K562 (cell line): Measurements from ENCODE around the gene HEMGN. TPM values are rescaled to one million over a fixed set of nuclear protein-coding genes. Genes with fewer than 3 reads are reported as not detected.

Experiments used
- BMI1 ChIP-seq: fragments of 150-350 bp; IDR thresholded peaks from 2 replicates; pipeline ENCODE4 v1.6.1; 2014; ENCODE audit warnings: low read length
- FOXJ3 ChIP-seq: sonication (generic); formaldehyde crosslinking; IDR thresholded peaks from 2 replicates; pipeline ENCODE4 v1.4.0; 2020; ENCODE audit warnings: mild to moderate bottlenecking, missing genetic modification reagents
- RFX5 ChIP-seq: IDR thresholded peaks from 2 replicates; pipeline ENCODE4 v1.6.1; 2011; ENCODE audit warnings: low read depth, mild to moderate bottlenecking, improper control_type of control experiment, low read length
- SMARCB1 ChIP-seq: IDR thresholded peaks from 2 replicates; pipeline ENCODE4 v1.6.1; 2011; ENCODE audit warnings: improper control_type of control experiment, low read depth; ENCODE audit not compliant: insufficient read length
- SP1 ChIP-seq: sonication (generic); formaldehyde crosslinking; IDR thresholded peaks from 2 replicates; pipeline ENCODE4 v1.8.1; 2022; ENCODE audit warnings: mild to moderate bottlenecking, missing genetic modification reagents
- SREBF2 ChIP-seq: sonication (generic); formaldehyde crosslinking; IDR thresholded peaks from 2 replicates; pipeline ENCODE4 v1.4.0; 2020; ENCODE audit warnings: mild to moderate bottlenecking, missing genetic modification reagents
- STAT5A ChIP-seq: IDR thresholded peaks from 2 replicates; pipeline ENCODE4 v1.6.1; 2012; ENCODE audit warnings: low read length, inconsistent platforms, borderline replicate concordance
- YY1 ChIP-seq, 3 experiments: IDR thresholded peaks; 2 replicates each; pipeline ENCODE4 v1.6.1; 2011; ENCODE audit warnings: low read length in 2 of 3, mild to moderate bottlenecking in 2 of 3, moderate library complexity in 2 of 3, borderline replicate concordance in 1 of 3, control low read depth in 1 of 3, low read depth in 1 of 3; ENCODE audit not compliant: insufficient read depth in 3 of 3, insufficient replicate concordance in 2 of 3, control insufficient read depth in 1 of 3, insufficient read length in 1 of 3; ENCODE audit errors: extremely low read depth in 1 of 3
- ZC3H11A ChIP-seq: IDR thresholded peaks from 2 replicates; pipeline ENCODE4 v1.6.1; 2012; ENCODE audit warnings: low read depth, low read length, improper control_type of control experiment
- ZKSCAN8 ChIP-seq: fragments of 200-800 bp; sonication (Bioruptor generic); IDR thresholded peaks from 2 replicates; pipeline ENCODE4 v1.6.1; 2016; ENCODE audit warnings: missing genetic modification characterization, missing compliant biosample characterization
- polyA plus RNA-seq, 8 experiments: library from polyadenylated mRNA; depleted of rRNA in 4 of 8; stranded (reverse) in 5 of 8; unstranded in 3 of 8; fragments of >200 nt; fragmentation: Nextera tagmentation in 2 of 8; fragmentation: Illumina TruSeq in 1 of 8; extraction: Ambion mirVana in 2 of 8; extraction: Trizol in 1 of 8; gene quantifications; 2 replicates each; pipeline versions ENCODE4 v1.2.1 to v1.2.3, GENCODE V29; 2011 to 2014; ENCODE audit warnings: inconsistent platforms in 1 of 8, missing spikeins in 1 of 8
- total RNA-seq, 7 experiments: library from RNA; depleted of rRNA in 6 of 7; stranded (reverse); fragments of >200 nt in 6 of 7; fragmentation: Illumina TruSeq in 2 of 7; extraction: Trizol in 2 of 7; gene quantifications; 2 replicates each; pipeline versions ENCODE4 v1.2.1 to v1.2.3, GENCODE V29; 2011 to 2021; ENCODE audit warnings: low replicate concordance in 1 of 7
- TF ChIP-seq, protein P1 (sequence below): fragments of 250-450 bp; sonication (Bioruptor Pico); IDR thresholded peaks from 2 replicates; pipeline ENCODE4 v1.4.0; 2020; ENCODE audit warnings: mild to moderate bottlenecking, moderate library complexity
- TF ChIP-seq, protein P2 (sequence below): fragments of 450-650 bp; conservative IDR thresholded peaks from 2 replicates; pipeline ENCODE4 v1.6.1; 2016; ENCODE audit warnings: missing genetic modification characterization, low read depth, mild to moderate bottlenecking, control low read depth, missing compliant biosample characterization
- TF ChIP-seq, protein P3 (sequence below): sonication (generic); formaldehyde crosslinking; IDR thresholded peaks from 2 replicates; pipeline ENCODE4 v1.8.1; 2023; ENCODE audit warnings: mild to moderate bottlenecking, missing genetic modification reagents
- TF ChIP-seq, protein P4 (sequence below): fragments of 450-650 bp; formaldehyde crosslinking; IDR thresholded peaks from 2 replicates; pipeline ENCODE4 v1.4.0; 2020; ENCODE audit warnings: mild to moderate bottlenecking, moderate library complexity
- TF ChIP-seq, protein P5 (sequence below): fragments of 450-650 bp; IDR thresholded peaks from 2 replicates; pipeline ENCODE4 v1.6.1; 2016; ENCODE audit warnings: antibody characterized with exemption

HEMGN gene
- total and polyA plus RNA-seq, 9 of the 15 experiments (the other 6 are each of a cell fraction or from before 2014, with no cell fraction given) = 56.3 to 258 (median 137) TPM

DNA sequence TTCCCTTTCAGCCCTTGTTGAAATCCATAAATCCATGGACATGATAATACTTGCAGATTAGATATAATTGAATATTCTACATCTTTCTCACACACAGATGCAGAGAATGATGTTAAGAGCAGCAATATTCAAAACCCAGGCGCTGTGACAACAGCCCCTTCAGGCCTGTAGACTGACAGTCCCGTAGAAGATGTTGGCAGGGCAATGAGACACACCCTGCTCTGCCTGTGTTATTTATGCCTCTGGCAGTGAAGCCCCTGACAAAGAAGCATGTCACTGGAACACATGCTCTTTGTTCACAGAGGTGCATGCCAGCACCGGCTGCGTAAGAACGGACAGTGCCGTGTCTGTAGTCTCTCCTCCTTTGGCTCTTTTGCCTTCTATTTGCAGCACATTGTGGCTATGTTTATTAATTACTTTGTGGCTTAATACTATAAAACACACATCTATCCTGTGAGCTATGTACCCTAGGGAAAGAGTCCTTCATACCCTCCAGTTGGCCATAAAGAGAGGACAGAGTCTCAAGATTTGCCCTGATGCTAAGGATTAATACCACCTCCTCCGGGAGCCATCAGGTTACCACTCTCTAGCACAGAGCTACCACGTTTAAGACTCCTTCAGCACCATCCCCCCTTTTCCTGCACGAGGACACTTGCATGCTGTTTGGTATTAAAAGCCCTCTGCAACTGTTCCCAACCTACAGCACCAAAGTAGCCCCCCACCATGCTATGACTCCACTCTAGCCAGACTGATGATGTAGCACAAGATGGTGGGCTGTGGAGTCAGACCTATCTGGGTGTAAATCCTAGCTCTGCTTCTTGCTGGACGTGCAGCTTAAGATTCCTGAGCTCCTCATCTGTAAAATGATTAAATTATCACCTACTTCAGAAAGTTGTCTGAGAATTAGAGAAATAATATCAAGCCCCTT lies 43.2 kb upstream of the HEMGN start (continued):
- TF ChIP-seq, protein P1, sequence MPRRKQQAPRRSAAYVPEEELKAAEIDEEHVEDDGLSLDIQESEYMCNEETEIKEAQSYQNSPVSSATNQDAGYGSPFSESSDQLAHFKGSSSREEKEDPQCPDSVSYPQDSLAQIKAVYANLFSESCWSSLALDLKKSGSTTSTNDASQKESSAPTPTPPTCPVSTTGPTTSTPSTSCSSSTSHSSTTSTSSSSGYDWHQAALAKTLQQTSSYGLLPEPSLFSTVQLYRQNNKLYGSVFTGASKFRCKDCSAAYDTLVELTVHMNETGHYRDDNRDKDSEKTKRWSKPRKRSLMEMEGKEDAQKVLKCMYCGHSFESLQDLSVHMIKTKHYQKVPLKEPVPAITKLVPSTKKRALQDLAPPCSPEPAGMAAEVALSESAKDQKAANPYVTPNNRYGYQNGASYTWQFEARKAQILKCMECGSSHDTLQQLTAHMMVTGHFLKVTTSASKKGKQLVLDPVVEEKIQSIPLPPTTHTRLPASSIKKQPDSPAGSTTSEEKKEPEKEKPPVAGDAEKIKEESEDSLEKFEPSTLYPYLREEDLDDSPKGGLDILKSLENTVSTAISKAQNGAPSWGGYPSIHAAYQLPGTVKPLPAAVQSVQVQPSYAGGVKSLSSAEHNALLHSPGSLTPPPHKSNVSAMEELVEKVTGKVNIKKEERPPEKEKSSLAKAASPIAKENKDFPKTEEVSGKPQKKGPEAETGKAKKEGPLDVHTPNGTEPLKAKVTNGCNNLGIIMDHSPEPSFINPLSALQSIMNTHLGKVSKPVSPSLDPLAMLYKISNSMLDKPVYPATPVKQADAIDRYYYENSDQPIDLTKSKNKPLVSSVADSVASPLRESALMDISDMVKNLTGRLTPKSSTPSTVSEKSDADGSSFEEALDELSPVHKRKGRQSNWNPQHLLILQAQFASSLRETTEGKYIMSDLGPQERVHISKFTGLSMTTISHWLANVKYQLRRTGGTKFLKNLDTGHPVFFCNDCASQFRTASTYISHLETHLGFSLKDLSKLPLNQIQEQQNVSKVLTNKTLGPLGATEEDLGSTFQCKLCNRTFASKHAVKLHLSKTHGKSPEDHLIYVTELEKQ = no peak; the same call in 1 of the 2 replicates
- no peak for TF ChIP-seq SREBF2 (CRISPR knock-in tag)
- TF ChIP-seq SP1 (CRISPR knock-in tag) = peak; percentile 35; the same call in 1 of the 2 replicates
- peak in 2 of 3 experiments; percentile 20 to 81 for TF ChIP-seq YY1 (IDR thresholded peaks at IDR 0.05; ENCODE audit: borderline replicate concordance in 1 of 3, control insufficient read depth in 1 of 3, extremely low read depth in 1 of 3, insufficient read depth in 3 of 3, insufficient read length in 1 of 3, insufficient replicate concordance in 2 of 3, low read depth in 1 of 3, low read length in 2 of 3)
- TF ChIP-seq, protein P2, sequence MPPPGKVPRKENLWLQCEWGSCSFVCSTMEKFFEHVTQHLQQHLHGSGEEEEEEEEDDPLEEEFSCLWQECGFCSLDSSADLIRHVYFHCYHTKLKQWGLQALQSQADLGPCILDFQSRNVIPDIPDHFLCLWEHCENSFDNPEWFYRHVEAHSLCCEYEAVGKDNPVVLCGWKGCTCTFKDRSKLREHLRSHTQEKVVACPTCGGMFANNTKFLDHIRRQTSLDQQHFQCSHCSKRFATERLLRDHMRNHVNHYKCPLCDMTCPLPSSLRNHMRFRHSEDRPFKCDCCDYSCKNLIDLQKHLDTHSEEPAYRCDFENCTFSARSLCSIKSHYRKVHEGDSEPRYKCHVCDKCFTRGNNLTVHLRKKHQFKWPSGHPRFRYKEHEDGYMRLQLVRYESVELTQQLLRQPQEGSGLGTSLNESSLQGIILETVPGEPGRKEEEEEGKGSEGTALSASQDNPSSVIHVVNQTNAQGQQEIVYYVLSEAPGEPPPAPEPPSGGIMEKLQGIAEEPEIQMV = 0 out of 2 replicates have a peak, but pooled peaks have one; percentile 19
- TF ChIP-seq SMARCB1 = no peak
- no peak for TF ChIP-seq ZC3H11A
- TF ChIP-seq FOXJ3 (CRISPR knock-in tag) = no peak
- no peak for TF ChIP-seq STAT5A
- TF ChIP-seq, protein P3, sequence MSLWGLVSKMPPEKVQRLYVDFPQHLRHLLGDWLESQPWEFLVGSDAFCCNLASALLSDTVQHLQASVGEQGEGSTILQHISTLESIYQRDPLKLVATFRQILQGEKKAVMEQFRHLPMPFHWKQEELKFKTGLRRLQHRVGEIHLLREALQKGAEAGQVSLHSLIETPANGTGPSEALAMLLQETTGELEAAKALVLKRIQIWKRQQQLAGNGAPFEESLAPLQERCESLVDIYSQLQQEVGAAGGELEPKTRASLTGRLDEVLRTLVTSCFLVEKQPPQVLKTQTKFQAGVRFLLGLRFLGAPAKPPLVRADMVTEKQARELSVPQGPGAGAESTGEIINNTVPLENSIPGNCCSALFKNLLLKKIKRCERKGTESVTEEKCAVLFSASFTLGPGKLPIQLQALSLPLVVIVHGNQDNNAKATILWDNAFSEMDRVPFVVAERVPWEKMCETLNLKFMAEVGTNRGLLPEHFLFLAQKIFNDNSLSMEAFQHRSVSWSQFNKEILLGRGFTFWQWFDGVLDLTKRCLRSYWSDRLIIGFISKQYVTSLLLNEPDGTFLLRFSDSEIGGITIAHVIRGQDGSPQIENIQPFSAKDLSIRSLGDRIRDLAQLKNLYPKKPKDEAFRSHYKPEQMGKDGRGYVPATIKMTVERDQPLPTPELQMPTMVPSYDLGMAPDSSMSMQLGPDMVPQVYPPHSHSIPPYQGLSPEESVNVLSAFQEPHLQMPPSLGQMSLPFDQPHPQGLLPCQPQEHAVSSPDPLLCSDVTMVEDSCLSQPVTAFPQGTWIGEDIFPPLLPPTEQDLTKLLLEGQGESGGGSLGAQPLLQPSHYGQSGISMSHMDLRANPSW (CRISPR knock-in tag) = no peak
- TF ChIP-seq RFX5 = no peak
- no peak for TF ChIP-seq BMI1
- TF ChIP-seq, protein P4, sequence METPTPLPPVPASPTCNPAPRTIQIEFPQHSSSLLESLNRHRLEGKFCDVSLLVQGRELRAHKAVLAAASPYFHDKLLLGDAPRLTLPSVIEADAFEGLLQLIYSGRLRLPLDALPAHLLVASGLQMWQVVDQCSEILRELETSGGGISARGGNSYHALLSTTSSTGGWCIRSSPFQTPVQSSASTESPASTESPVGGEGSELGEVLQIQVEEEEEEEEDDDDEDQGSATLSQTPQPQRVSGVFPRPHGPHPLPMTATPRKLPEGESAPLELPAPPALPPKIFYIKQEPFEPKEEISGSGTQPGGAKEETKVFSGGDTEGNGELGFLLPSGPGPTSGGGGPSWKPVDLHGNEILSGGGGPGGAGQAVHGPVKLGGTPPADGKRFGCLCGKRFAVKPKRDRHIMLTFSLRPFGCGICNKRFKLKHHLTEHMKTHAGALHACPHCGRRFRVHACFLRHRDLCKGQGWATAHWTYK (CRISPR knock-in tag) = no peak
- TF ChIP-seq, protein P5, sequence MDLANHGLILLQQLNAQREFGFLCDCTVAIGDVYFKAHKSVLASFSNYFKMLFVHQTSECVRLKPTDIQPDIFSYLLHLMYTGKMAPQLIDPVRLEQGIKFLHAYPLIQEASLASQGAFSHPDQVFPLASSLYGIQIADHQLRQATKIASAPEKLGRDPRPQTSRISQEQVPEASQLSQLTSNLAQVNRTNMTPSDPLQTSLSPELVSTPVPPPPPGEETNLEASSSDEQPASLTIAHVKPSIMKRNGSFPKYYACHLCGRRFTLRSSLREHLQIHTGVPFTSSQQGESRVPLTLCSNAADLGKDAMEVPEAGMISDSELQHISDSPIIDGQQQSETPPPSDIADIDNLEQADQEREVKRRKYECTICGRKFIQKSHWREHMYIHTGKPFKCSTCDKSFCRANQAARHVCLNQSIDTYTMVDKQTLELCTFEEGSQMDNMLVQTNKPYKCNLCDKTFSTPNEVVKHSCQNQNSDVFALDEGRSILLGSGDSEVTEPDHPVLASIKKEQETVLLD = no peak
- no peak for TF ChIP-seq ZKSCAN8 (CRISPR knock-in tag)
